Endothelial cell of umbilical vein (primary cell): ENCODE measurements around the gene TBX2. TPM values are rescaled to one million over a fixed set of nuclear protein-coding genes. Genes with fewer than 3 reads are reported as not detected.

Experiments used
- BruUV-seq: library from RNA; stranded (reverse); fragments of 400-500 nt; replicated peaks from 2 replicates; lab custom pipeline; 2021; lab: Mats Ljungman, UMichigan
- CTCF ChIA-PET: fragments of 300-600, 350-600 bp; sonication (Branson Sonifier 250); formaldehyde crosslinking; loops from one replicate; lab custom pipeline; 2021; ENCODE audit warnings: antibody characterized with exemption, inconsistent platforms; lab: Charles Lee
- POLR2A ChIA-PET: fragments of 300-600, 350-600 bp; sonication (Branson Sonifier 250); formaldehyde crosslinking; loops from one replicate; lab custom pipeline; 2021; ENCODE audit warnings: antibody characterized with exemption, inconsistent platforms; lab: Charles Lee
- DNase-seq: peaks from one replicate; pipeline ENCODE4 v3.0.0-alpha.2; 2011; ENCODE audit warnings: low read depth, low spot score
- FAIRE-seq: peaks from 2 replicates; lab custom pipeline; 2011; peaks lifted over from hg19 to GRCh38; lab: Jason Lieb, UNC
- H2AFZ ChIP-seq: 2 replicates; pipeline ENCODE4 v1.6.0; 2012; ENCODE audit warnings: low read depth, low read length, control low read depth, inconsistent platforms
- H3K27ac ChIP-seq: 2 replicates; pipeline ENCODE4 v1.5.1; 2011; ENCODE audit warnings: low read depth, mild to moderate bottlenecking, control low read depth, low read length, moderate library complexity; ENCODE audit not compliant: insufficient read depth
- H3K27me3 ChIP-seq, 2 experiments: 2 replicates each; pipeline versions ENCODE4 v1.6.0 to v1.6.1; 2011; ENCODE audit warnings: low read length in 2 of 2, mixed read lengths in 1 of 2; ENCODE audit not compliant: control insufficient read depth in 2 of 2, insufficient read depth in 2 of 2
- H3K36me3 ChIP-seq, 2 experiments: 2 replicates in 1 of 2; 3 replicates in 1 of 2; pipeline ENCODE4 v1.5.1; 2011; ENCODE audit warnings: low read length in 2 of 2, mild to moderate bottlenecking in 1 of 2, moderate library complexity in 1 of 2; ENCODE audit not compliant: control insufficient read depth in 2 of 2, insufficient read depth in 2 of 2; ENCODE audit errors: extremely low read depth in 1 of 2
- H3K4me1 ChIP-seq: 3 replicates; pipeline ENCODE4 v1.5.1; 2011; ENCODE audit warnings: mild to moderate bottlenecking, low read length; ENCODE audit not compliant: control insufficient read depth, insufficient read depth; ENCODE audit errors: extremely low read depth
- H3K4me2 ChIP-seq: 2 replicates; pipeline ENCODE4 v1.6.1; 2011; ENCODE audit warnings: low read length, control low read depth, mixed read lengths; ENCODE audit not compliant: insufficient read depth
- H3K4me3 ChIP-seq, 3 experiments: fragments of 200-600 bp in 1 of 3; sonication (generic), shearing (Covaris generic) in 1 of 3; replicated peaks in 1 of 3; 2 replicates each; pipeline ENCODE4 v1.5.1; 2011 to 2016; ENCODE audit warnings: control low read depth in 3 of 3, low read length in 3 of 3, mild to moderate bottlenecking in 2 of 3, inconsistent platforms in 1 of 3, low read depth in 1 of 3, moderate library complexity in 1 of 3; ENCODE audit not compliant: insufficient read depth in 1 of 3
- H3K79me2 ChIP-seq: 2 replicates; pipeline ENCODE4 v1.6.0; 2012; ENCODE audit warnings: low read length, inconsistent platforms; ENCODE audit not compliant: control insufficient read depth, insufficient read depth
- H3K9ac ChIP-seq: replicated peaks from 2 replicates; pipeline ENCODE3; 2011; ENCODE audit warnings: low read length, control low read depth; ENCODE audit not compliant: insufficient read depth; ENCODE audit errors: extremely low read depth
- H3K9me1 ChIP-seq: replicated peaks from 3 replicates; pipeline ENCODE4 v1.6.0; 2011; ENCODE audit warnings: mild to moderate bottlenecking, low read length; ENCODE audit not compliant: control insufficient read depth, insufficient read depth; ENCODE audit errors: extremely low read depth
- H3K9me3 ChIP-seq: replicated peaks from 2 replicates; pipeline ENCODE4 v1.5.1; 2012; ENCODE audit warnings: low read length, inconsistent platforms; ENCODE audit not compliant: control insufficient read depth, insufficient read depth
- H4K20me1 ChIP-seq: replicated peaks from 2 replicates; pipeline ENCODE3; 2011; ENCODE audit warnings: mild to moderate bottlenecking, low read length; ENCODE audit not compliant: control insufficient read depth, insufficient read depth; ENCODE audit errors: extremely low read depth
- CTCF ChIP-seq, 2 donors: IDR thresholded peaks; 1 replicate in 1 of 2; 2 replicates in 1 of 2; pipeline ENCODE4 v1.5.1; 2011; ENCODE audit warnings: low read length in 2 of 2, mild to moderate bottlenecking in 2 of 2, moderate library complexity in 2 of 2, control low read depth in 1 of 2, inconsistent platforms in 1 of 2, low read depth in 1 of 2; ENCODE audit not compliant: insufficient read depth in 1 of 2; ENCODE audit errors: extremely low read depth in 1 of 2
- EZH2 ChIP-seq: IDR thresholded peaks from 2 replicates; pipeline ENCODE4 v1.6.1; 2012; ENCODE audit warnings: borderline replicate concordance, low read depth, mild to moderate bottlenecking, moderate library complexity, low read length, inconsistent platforms; ENCODE audit not compliant: severe bottlenecking
- FOS ChIP-seq: IDR thresholded peaks from 2 replicates; pipeline ENCODE4 v1.6.1; 2011; ENCODE audit warnings: mild to moderate bottlenecking, low read length, moderate library complexity, borderline replicate concordance; ENCODE audit not compliant: insufficient read depth
- GATA2 ChIP-seq: IDR thresholded peaks from 2 replicates; pipeline ENCODE4 v1.7.0; 2011; ENCODE audit warnings: low read depth, mild to moderate bottlenecking, moderate library complexity, mixed read lengths, low read length; ENCODE audit not compliant: insufficient read length, insufficient read depth
- JUN ChIP-seq: IDR thresholded peaks from 2 replicates; pipeline ENCODE4 v1.6.1; 2011; ENCODE audit warnings: borderline replicate concordance, low read depth; ENCODE audit not compliant: insufficient read length, insufficient read depth
- MAX ChIP-seq: IDR thresholded peaks from 2 replicates; pipeline ENCODE4 v1.6.1; 2011; ENCODE audit not compliant: insufficient read depth, insufficient read length
- MYC ChIP-seq: IDR thresholded peaks from one replicate; pipeline ENCODE4 v1.6.1; 2011; ENCODE audit warnings: mild to moderate bottlenecking, low read depth, low read length
- POLR2A ChIP-seq: IDR thresholded peaks from 2 replicates; pipeline ENCODE4 v1.6.1; 2012; ENCODE audit warnings: low read depth, mild to moderate bottlenecking, control low read depth, low read length
- POLR2AphosphoS5 ChIP-seq: IDR thresholded peaks from 2 replicates; pipeline ENCODE4 v1.6.1; 2012; ENCODE audit warnings: low read depth, mild to moderate bottlenecking, control low read depth, low read length, moderate library complexity; ENCODE audit not compliant: insufficient read depth
- dilution Hi-C: fragments of 300-500 bp; cut with MboI; formaldehyde crosslinking; loops from one replicate; pipeline ENCODE4 v1.15.0; 2019; ENCODE audit warnings: low sequenced_read_pairs; ENCODE audit not compliant: extremely low pct_ligation_motif_present
- intact Hi-C: fragments of 100-400 bp; cut with micrococcal nuclease; formaldehyde crosslinking; loops from one replicate; pipeline ENCODE4 v1.10.0; 2022
- polyA plus RNA-seq, 4 experiments: library from polyadenylated mRNA; depleted of rRNA in 3 of 4; stranded (reverse) in 3 of 4; unstranded in 1 of 4; fragments of >200 nt; gene quantifications; 2 replicates each; pipeline versions ENCODE4 v1.2.1 to v1.2.3, GENCODE V29; 2011 to 2012; ENCODE audit warnings: missing spikeins in 1 of 4
- total RNA-seq: library from RNA; stranded (reverse); gene quantifications from 2 replicates; pipeline ENCODE4 v1.2.3, GENCODE V29; 2021

TBX2 gene
- total and polyA plus RNA-seq, 2 donors (not counting 3 experiments of a cell fraction or from before 2014, with no cell fraction given): not detected

- no peak overlapping the region for H3K9ac ChIP-seq
- no TSS peak for BruUV-seq
- H3K9me3 ChIP-seq: no peaks in the 10 kb centered on the region
- no peak for TF ChIP-seq MAX
- no peak for TF ChIP-seq EZH2
- TF ChIP-seq POLR2AphosphoS5: no peak
- TF ChIP-seq MYC: no peak
- no peak for TF ChIP-seq JUN
- no peak for TF ChIP-seq FOS
- TF ChIP-seq POLR2A: no peak
- TF ChIP-seq CTCF (IDR thresholded peaks at IDR 0.05; ENCODE audit: extremely low read depth in 1 of 2, insufficient read depth in 1 of 2, low read depth in 1 of 2, low read length in 2 of 2): no peak
- no peak for TF ChIP-seq GATA2
- H3K36me3 ChIP-seq: no peaks in the 10 kb centered on the region
- FAIRE-seq: no peak
- H4K20me1 ChIP-seq: no peaks in the 10 kb centered on the region
- H3K27me3 ChIP-seq: no peaks in the 10 kb centered on the region
- intact Hi-C loops: no loop called here
- H3K4me3 ChIP-seq: no peak overlapping the region
- DNase-seq: no peak
- POLR2A ChIA-PET: no interaction called here
- CTCF ChIA-PET: interaction anchor here (0.8 to 1.5 kb wide), 2 partner anchors 10 to 413 kb away, joined by 3 to 5 read pairs; no protein-coding TSS in a partner anchor
- H3K27ac ChIP-seq: no peak overlapping the region
- H3K4me2 ChIP-seq: no peak overlapping the region
- dilution Hi-C loops: no loop called here
- H2AFZ ChIP-seq: no peak overlapping the region
- no peaks in the 10 kb centered on the region for H3K9me1 ChIP-seq
- H3K79me2 ChIP-seq: no peaks in the 10 kb centered on the region
- no peaks in the 10 kb centered on the region for H3K4me1 ChIP-seq
These were observed 15.3 kb upstream of the TBX2 start for GRCh38 chr17:61384354-61384691.
